Right atrium auricular region (tissue), 2 donors: ENCODE results near the gene CD276. TPM values are rescaled to one million over a fixed set of nuclear protein-coding genes. Genes with fewer than 3 reads are reported as not detected.

ENCODE experiments used
- DNase-seq: peaks from one replicate; pipeline ENCODE4 v3.0.0-alpha.2; 2019; ENCODE audit warnings: low spot score
- H3K27ac ChIP-seq, 2 donors: fragments of 200-600 bp; sonication (generic); 1 replicate in 1 of 2; 2 replicates in 1 of 2; pipeline ENCODE4 v1.5.1; 2016 to 2019
- H3K27me3 ChIP-seq, 2 donors: fragments of 200-600 bp; sonication (generic); one replicate each; pipeline versions ENCODE4 v1.5.1 to v1.6.0; 2017 to 2019
- H3K36me3 ChIP-seq: fragments of 200-600 bp; sonication (generic); one replicate; pipeline ENCODE4 v1.5.1; 2016
- H3K4me1 ChIP-seq, 2 donors: fragments of 200-600 bp; sonication (generic); one replicate each; pipeline versions ENCODE4 v1.5.1 to v1.6.0; 2017 to 2019
- H3K4me3 ChIP-seq, 2 donors: fragments of 200-600 bp; sonication (generic); 1 replicate in 1 of 2; 2 replicates in 1 of 2; pipeline ENCODE4 v1.5.1; 2017 to 2019; ENCODE audit warnings: mild to moderate bottlenecking in 1 of 2, moderate library complexity in 1 of 2
- H3K9me3 ChIP-seq, 2 donors: fragments of 200-600 bp; sonication (generic); one replicate each; pipeline ENCODE4 v1.5.1; 2019
- total RNA-seq, 2 donors: library from RNA; depleted of rRNA; stranded (reverse); fragments of >200 nt; gene quantifications; one replicate each; pipeline ENCODE4 v1.1.0, GENCODE V29; 2016
- TF ChIP-seq, protein P1 (sequence below), 2 donors: fragments of 200-600 bp; sonication (generic); IDR thresholded peaks; one replicate each; pipeline ENCODE4 v1.5.1; 2019; ENCODE audit warnings: antibody characterized with exemption in 2 of 2

CD276 gene
- total RNA-seq, 2 donors from 2014 or later = 31.2 to 60.4 TPM

- Histone ChIP-seq H3K4me3 (no peak overlapping the region), H3K27me3 (no peaks in the 10 kb centered on the region), H3K36me3 (no peaks in the 10 kb centered on the region), H3K27ac (no peak overlapping the region), H3K4me1 (peaks cover 0 to 4% of the 10 kb centered on the region in 2 donors), H3K9me3 (no peaks in the 10 kb centered on the region)
- TF ChIP-seq, protein P1, sequence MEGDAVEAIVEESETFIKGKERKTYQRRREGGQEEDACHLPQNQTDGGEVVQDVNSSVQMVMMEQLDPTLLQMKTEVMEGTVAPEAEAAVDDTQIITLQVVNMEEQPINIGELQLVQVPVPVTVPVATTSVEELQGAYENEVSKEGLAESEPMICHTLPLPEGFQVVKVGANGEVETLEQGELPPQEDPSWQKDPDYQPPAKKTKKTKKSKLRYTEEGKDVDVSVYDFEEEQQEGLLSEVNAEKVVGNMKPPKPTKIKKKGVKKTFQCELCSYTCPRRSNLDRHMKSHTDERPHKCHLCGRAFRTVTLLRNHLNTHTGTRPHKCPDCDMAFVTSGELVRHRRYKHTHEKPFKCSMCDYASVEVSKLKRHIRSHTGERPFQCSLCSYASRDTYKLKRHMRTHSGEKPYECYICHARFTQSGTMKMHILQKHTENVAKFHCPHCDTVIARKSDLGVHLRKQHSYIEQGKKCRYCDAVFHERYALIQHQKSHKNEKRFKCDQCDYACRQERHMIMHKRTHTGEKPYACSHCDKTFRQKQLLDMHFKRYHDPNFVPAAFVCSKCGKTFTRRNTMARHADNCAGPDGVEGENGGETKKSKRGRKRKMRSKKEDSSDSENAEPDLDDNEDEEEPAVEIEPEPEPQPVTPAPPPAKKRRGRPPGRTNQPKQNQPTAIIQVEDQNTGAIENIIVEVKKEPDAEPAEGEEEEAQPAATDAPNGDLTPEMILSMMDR (IDR thresholded peaks at IDR 0.05) = no peak
- DNase-seq = no peak
Observed at GRCh38 chr15:73677733-73678132, 6.5 kb upstream of the CD276 start.

DNA sequence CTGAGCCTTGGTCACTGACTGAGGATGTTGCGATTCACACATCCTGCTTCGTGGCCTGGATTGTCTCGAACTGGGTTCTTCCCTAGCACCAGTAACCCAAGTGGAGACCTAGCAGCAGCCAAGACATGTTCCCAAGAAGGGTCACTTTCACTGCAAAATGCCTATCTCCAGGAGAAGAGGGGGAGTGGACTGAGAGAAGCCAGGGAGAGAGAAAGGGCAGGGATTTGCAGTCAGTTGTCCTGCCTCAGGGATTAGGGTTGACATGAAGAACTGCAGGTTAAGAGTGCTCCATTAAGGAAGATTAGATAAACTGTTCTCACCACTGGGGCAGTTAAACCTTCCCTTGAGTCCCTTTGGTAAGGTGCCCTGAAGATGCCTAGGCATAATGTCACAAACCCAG, 5.7 kb upstream of the CD276 start:
- TF ChIP-seq, protein P1 (IDR thresholded peaks at IDR 0.05) = no peak
- peaks cover 0 to 9% of the 10 kb centered on the region in 2 donors for H3K4me1 ChIP-seq
- H3K9me3 ChIP-seq = no peaks in the 10 kb centered on the region
- H3K36me3 ChIP-seq = no peaks in the 10 kb centered on the region
- no peaks in the 10 kb centered on the region for H3K27me3 ChIP-seq
- H3K27ac ChIP-seq = no peak overlapping the region
- no peak overlapping the region for H3K4me3 ChIP-seq
- DNase-seq = no peak

DNA sequence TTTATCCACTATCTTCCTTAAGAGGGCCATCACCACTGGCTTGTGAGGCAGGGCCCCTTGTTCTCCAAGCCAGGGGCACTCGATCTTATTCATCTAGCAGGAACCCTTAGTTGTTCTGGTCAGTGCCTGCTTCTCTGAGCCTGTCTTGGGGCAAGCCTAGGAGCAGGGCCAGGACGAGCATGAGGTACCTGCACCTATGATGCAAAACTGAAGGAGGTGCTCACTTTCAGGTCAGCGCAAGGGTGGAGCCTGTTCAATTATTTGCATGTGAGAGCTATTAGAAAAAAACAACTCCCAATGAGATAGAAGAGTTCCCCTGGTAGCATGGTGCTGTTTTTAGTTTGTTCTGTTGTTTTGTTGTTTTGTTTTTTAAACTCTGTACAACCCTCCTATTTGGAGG, 5.0 kb upstream of the CD276 start:
- no peaks in the 10 kb centered on the region for H3K27me3 ChIP-seq
- H3K36me3 ChIP-seq = no peaks in the 10 kb centered on the region
- H3K4me3 ChIP-seq = no peak overlapping the region
- H3K9me3 ChIP-seq = no peaks in the 10 kb centered on the region
- no peak overlapping the region for H3K27ac ChIP-seq
- H3K4me1 ChIP-seq = peaks cover 0 to 15% of the 10 kb centered on the region in 2 donors
- TF ChIP-seq, protein P1 (IDR thresholded peaks at IDR 0.05) = no peak
- no peak for DNase-seq

DNA sequence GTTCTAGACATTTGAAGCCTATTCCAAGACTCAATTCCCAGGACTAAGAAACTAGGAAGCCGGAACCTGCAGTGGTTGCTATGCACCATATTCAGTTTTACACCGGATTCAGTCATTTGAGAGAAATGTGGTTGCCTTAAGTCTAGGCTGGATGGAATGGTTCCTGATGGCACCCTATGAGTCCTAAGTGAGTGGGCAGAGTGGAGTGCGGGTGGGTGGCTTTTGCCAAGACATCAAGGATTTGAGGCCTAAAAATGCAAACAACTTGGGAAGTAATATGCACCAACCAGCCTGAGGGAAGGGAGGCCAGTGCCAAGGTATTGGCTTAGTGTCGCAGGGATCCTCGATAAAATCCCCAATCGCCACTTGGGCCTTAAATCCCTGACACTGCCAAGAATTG, 4.2 kb upstream of the CD276 start:
- Histone ChIP-seq H3K27ac (no peak overlapping the region), H3K4me1 (peaks cover 0 to 21% of the 10 kb centered on the region in 2 donors), H3K36me3 (no peaks in the 10 kb centered on the region), H3K4me3 (no peak overlapping the region), H3K27me3 (no peaks in the 10 kb centered on the region), H3K9me3 (no peaks in the 10 kb centered on the region)
- no peak for DNase-seq
- TF ChIP-seq, protein P1 (IDR thresholded peaks at IDR 0.05) = no peak

DNA sequence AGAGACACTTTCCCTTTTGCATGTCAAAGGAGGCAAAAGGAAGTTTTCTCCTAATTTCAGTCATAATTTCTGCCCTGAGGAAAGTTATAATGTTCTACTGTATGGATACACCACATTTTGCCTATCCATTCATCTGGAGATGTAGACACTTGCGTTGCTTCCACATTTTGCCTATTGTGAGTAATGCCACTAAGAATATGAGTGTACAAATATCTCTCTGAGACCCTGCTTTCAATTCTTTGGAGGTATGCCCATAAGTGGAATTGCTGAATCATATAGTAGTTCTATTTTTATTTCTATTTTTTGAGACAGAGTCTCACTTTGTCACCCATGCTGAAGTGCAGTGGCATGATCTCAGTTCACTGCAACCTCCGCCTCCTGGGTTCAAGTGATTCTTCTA, 3.6 kb upstream of the CD276 start:
- Histone ChIP-seq H3K9me3 (no peaks in the 10 kb centered on the region), H3K27ac (no peak overlapping the region), H3K4me1 (peaks cover 0 to 27% of the 10 kb centered on the region in 2 donors), H3K4me3 (no peak overlapping the region), H3K27me3 (no peaks in the 10 kb centered on the region), H3K36me3 (no peaks in the 10 kb centered on the region)
- no peak for DNase-seq
- TF ChIP-seq, protein P1 (IDR thresholded peaks at IDR 0.05) = no peak

DNA sequence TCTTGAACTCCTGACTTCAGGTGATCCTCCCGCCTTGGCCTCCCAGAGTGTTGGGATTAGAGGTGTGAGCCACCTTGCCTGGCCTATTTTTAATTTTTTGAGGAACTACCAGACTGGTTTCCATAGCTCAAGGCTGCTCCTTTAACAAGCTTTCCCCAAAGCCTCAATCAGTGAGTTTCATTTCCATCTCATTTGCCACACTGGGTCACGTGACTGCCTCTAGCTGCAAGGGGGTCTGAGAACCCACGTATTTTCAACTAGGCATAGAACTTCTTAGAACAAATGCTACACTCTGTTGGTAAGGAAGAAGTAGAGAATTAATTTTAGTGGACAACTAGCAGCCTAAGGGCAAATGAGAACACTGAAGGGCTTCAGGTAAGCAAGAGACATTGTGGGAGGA, 3.1 kb upstream of the CD276 start:
- Histone ChIP-seq H3K36me3 (no peaks in the 10 kb centered on the region), H3K4me1 (peaks cover 0 to 32% of the 10 kb centered on the region in 2 donors), H3K9me3 (no peaks in the 10 kb centered on the region), H3K27me3 (no peaks in the 10 kb centered on the region), H3K27ac (no peak overlapping the region), H3K4me3 (no peak overlapping the region)
- TF ChIP-seq, protein P1 (IDR thresholded peaks at IDR 0.05) = no peak
- no peak for DNase-seq
